GM23338 (cell line): ENCODE data around the gene ELL2. TPM values are rescaled to one million over a fixed set of nuclear protein-coding genes. Genes with fewer than 3 reads are reported as not detected.

Experiments used
- ATAC-seq: fragments of 200-7000 bp; cut with Tn5 transposase; 3 replicates; pipeline ENCODE4 v1.9.1; 2020
- DNase-seq: peaks from one replicate; pipeline ENCODE4 v3.0.0-alpha.2; 2015; ENCODE audit warnings: low spot score
- H2AFZ ChIP-seq: fragments of 200-600 bp; sonication (generic); 2 replicates; pipeline ENCODE4 v1.8.0; 2016; ENCODE audit warnings: antibody characterized with exemption, mild to moderate bottlenecking, moderate library complexity
- H3F3A ChIP-seq: fragments of 200-600 bp; sonication (generic); replicated peaks from 2 replicates; pipeline ENCODE4 v1.8.0; 2017; ENCODE audit warnings: antibody characterized with exemption, mixed run types, low read depth
- H3K27ac ChIP-seq: fragments of 200-600 bp; sonication (generic); 2 replicates; pipeline ENCODE4 v1.6.1; 2016; ENCODE audit warnings: low read depth
- H3K27me3 ChIP-seq: fragments of 200-600 bp; sonication (generic); 2 replicates; pipeline ENCODE4 v1.8.0; 2016; ENCODE audit warnings: mild to moderate bottlenecking, mixed run types, moderate library complexity; ENCODE audit not compliant: insufficient read depth
- H3K36me3 ChIP-seq: fragments of 200-600 bp; sonication (generic); 2 replicates; pipeline ENCODE4 v1.8.0; 2016; ENCODE audit warnings: mild to moderate bottlenecking; ENCODE audit not compliant: insufficient read depth
- H3K4me1 ChIP-seq: fragments of 200-600 bp; sonication (generic); 2 replicates; pipeline ENCODE4 v1.8.0; 2016; ENCODE audit warnings: mild to moderate bottlenecking, moderate library complexity; ENCODE audit not compliant: insufficient read depth
- H3K4me2 ChIP-seq: fragments of 200-600 bp; sonication (generic); 2 replicates; pipeline ENCODE4 v1.7.1; 2017; ENCODE audit warnings: mixed run types
- H3K4me3 ChIP-seq: fragments of 200-600 bp; sonication (generic); 2 replicates; pipeline ENCODE4 v1.6.1; 2016; ENCODE audit warnings: mixed run types
- H3K79me2 ChIP-seq: fragments of 200-600 bp; sonication (generic); replicated peaks from 2 replicates; pipeline ENCODE4 v1.8.0; 2017; ENCODE audit warnings: mild to moderate bottlenecking; ENCODE audit not compliant: insufficient read depth
- H3K9me2 ChIP-seq: fragments of 200-600 bp; sonication (generic); 2 replicates; pipeline ENCODE4 v1.8.0; 2017; ENCODE audit not compliant: insufficient read depth
- H4K20me1 ChIP-seq: fragments of 200-600 bp; sonication (generic); replicated peaks from 2 replicates; pipeline ENCODE4 v1.8.0; 2017; ENCODE audit warnings: mild to moderate bottlenecking; ENCODE audit not compliant: insufficient read depth
- H3K27ac Mint-ChIP-seq: 2 replicates; pipeline ENCODE4 v1.8.0; 2020; ENCODE audit warnings: inconsistent platforms, mild to moderate bottlenecking, moderate library complexity, mixed read lengths
- H3K27me3 Mint-ChIP-seq: 3 replicates; pipeline ENCODE4 v1.8.0; 2022; ENCODE audit warnings: low read depth, mild to moderate bottlenecking, moderate library complexity, mixed read lengths, inconsistent platforms; ENCODE audit not compliant: insufficient read depth, poor library complexity
- H3K36me3 Mint-ChIP-seq: 3 replicates; pipeline ENCODE4 v1.8.0; 2021; ENCODE audit warnings: low read depth, mild to moderate bottlenecking, inconsistent platforms, moderate library complexity, mixed read lengths
- H3K4me1 Mint-ChIP-seq: 3 replicates; pipeline ENCODE4 v1.8.0; 2020; ENCODE audit warnings: mild to moderate bottlenecking, inconsistent platforms, mixed read lengths
- H3K4me3 Mint-ChIP-seq: 3 replicates; pipeline ENCODE4 v1.8.0; 2021; ENCODE audit warnings: moderate library complexity, mild to moderate bottlenecking, inconsistent platforms, mixed read lengths
- H3K9me3 Mint-ChIP-seq: 3 replicates; pipeline ENCODE4 v1.8.0; 2020; ENCODE audit warnings: moderate library complexity, mild to moderate bottlenecking, inconsistent platforms, mixed read lengths
- CREB1 ChIP-seq: fragments of 250-450 bp; sonication (Bioruptor Pico); IDR thresholded peaks from 2 replicates; pipeline ENCODE4 v1.5.0; 2020; ENCODE audit warnings: low read depth, mild to moderate bottlenecking, moderate library complexity
- CTCF ChIP-seq, 2 experiments: fragments of 200-600 bp in 1 of 2; sonication (generic) in 1 of 2; conservative IDR thresholded peaks; 2 replicates each; pipeline versions ENCODE4 v1.5.1 to v1.6.1; 2016 to 2017; ENCODE audit warnings: antibody characterized with exemption in 2 of 2, low read depth in 2 of 2, mild to moderate bottlenecking in 2 of 2, moderate library complexity in 1 of 2
- ETS1 ChIP-seq: IDR thresholded peaks from 2 replicates; pipeline ENCODE4 v1.6.1; 2016; ENCODE audit warnings: antibody characterized with exemption
- EZH2 ChIP-seq: fragments of 200-600 bp; sonication (generic); IDR thresholded peaks from one replicate; pipeline ENCODE4 v1.8.0; 2017; ENCODE audit warnings: antibody characterized with exemption, mild to moderate bottlenecking, low read depth; ENCODE audit not compliant: unreplicated experiment
- EZH2phosphoT487 ChIP-seq: fragments of 200-600 bp; sonication (generic); IDR thresholded peaks from one replicate; pipeline ENCODE4 v1.8.1; 2018; ENCODE audit warnings: antibody characterized with exemption; ENCODE audit not compliant: unreplicated experiment
- POLR2AphosphoS5 ChIP-seq: IDR thresholded peaks from 2 replicates; pipeline ENCODE4 v1.6.1; 2016; ENCODE audit warnings: antibody characterized with exemption, low read depth
- REST ChIP-seq: IDR thresholded peaks from one replicate; pipeline ENCODE4 v1.6.1; 2018; ENCODE audit warnings: antibody characterized with exemption; ENCODE audit not compliant: unreplicated experiment
- STAT1 ChIP-seq: IDR thresholded peaks from one replicate; pipeline ENCODE4 v1.6.1; 2016; ENCODE audit warnings: antibody characterized with exemption; ENCODE audit not compliant: unreplicated experiment
- ZNF114 ChIP-seq: fragments of 250-450 bp; sonication (Bioruptor Pico); IDR thresholded peaks from 2 replicates; pipeline ENCODE4 v1.5.0; 2020; ENCODE audit warnings: mild to moderate bottlenecking, moderate library complexity
- ZNF462 ChIP-seq: fragments of 250-450 bp; sonication (Bioruptor Pico); IDR thresholded peaks from 2 replicates; pipeline ENCODE4 v1.5.0; 2020; ENCODE audit warnings: mild to moderate bottlenecking, moderate library complexity
- polyA plus RNA-seq: library from polyadenylated mRNA; unstranded; fragments of >200 nt; fragmentation: Nextera tagmentation; extraction: Ambion mirVana; gene quantifications from 2 replicates; pipeline ENCODE4 v1.2.1, GENCODE V29; 2016
- total RNA-seq: library from RNA; depleted of rRNA; stranded (reverse); fragments of >200 nt; shearing (Covaris generic); gene quantifications from 2 replicates; pipeline ENCODE4 v1.2.3, GENCODE V29; 2014

The ELL2 gene
- total and polyA plus RNA-seq, 2 experiments from 2014 or later: 7.4 to 32.6 TPM

- TF ChIP-seq CTCF (conservative IDR thresholded peaks at IDR 0.05; ENCODE audit: low read depth in 2 of 2) (no peak), CREB1 (CRISPR knock-in tag) (no peak), STAT1 (no peak)
These were observed 30.4 kb downstream of the ELL2 start (continued) for GRCh38 chr5:95931079-95931833.

- Mint-ChIP-seq H3K36me3 (no peaks in the 10 kb centered on the region), H3K4me1 (peaks cover 12% of the 10 kb centered on the region), H3K9me3 (peaks cover 2% of the 10 kb centered on the region; the same call in 2 of the 3 replicates), H3K27me3 (peaks cover 2% of the 10 kb centered on the region), H3K4me3 (no peak overlapping the region), H3K27ac (no peak overlapping the region)
- ATAC-seq (no peak), DNase-seq (no peak)
- Histone ChIP-seq H3K4me3 (no peak overlapping the region), H3K79me2 (peaks cover 3% of the 10 kb centered on the region; the same call in 1 of the 2 replicates), H3K9me2 (no peaks in the 10 kb centered on the region), H4K20me1 (no peaks in the 10 kb centered on the region), H3K27me3 (no peaks in the 10 kb centered on the region), H3K36me3 (no peaks in the 10 kb centered on the region), H3K4me2 (no peak overlapping the region), H3K27ac (no peak overlapping the region), H3F3A (no peaks in the 10 kb centered on the region; the same call in 1 of the 2 replicates), H3K4me1 (no peaks in the 10 kb centered on the region; the same call in 1 of the 2 replicates), H2AFZ (no peak overlapping the region)
- TF ChIP-seq ETS1 (no peak), POLR2AphosphoS5 (no peak), CREB1 (CRISPR knock-in tag) (no peak), EZH2phosphoT487 (no peak), ZNF462 (CRISPR knock-in tag) (no peak), REST (no peak), ZNF114 (no peak), STAT1 (no peak), EZH2 (no peak)
These were observed 31.3 kb downstream of the ELL2 start for GRCh38 chr5:95930141-95930930.
